GM15510 (cell line): ENCODE measurements around the gene USP21.

Source experiments
- POLR2A ChIP-seq: IDR thresholded peaks from 3 replicates; pipeline ENCODE4 v1.6.1; 2011; ENCODE audit warnings: borderline replicate concordance; ENCODE audit not compliant: insufficient read length; ENCODE audit errors: extremely low read depth

Gene USP21

DNA sequence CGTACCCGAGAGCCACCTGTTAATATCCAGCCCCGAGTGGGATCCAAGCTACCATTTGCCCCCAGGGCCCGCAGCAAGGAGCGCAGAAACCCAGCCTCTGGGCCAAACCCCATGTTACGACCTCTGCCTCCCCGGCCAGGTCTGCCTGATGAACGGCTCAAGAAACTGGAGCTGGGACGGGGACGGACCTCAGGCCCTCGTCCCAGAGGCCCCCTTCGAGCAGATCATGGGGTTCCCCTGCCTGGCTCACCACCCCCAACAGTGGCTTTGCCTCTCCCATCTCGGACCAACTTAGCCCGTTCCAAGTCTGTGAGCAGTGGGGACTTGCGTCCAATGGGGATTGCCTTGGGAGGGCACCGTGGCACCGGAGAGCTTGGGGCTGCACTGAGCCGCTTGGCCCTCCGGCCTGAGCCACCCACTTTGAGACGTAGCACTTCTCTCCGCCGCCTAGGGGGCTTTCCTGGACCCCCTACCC, 1.4 kb downstream of the USP21 start:
- no peak for TF ChIP-seq POLR2A

DNA sequence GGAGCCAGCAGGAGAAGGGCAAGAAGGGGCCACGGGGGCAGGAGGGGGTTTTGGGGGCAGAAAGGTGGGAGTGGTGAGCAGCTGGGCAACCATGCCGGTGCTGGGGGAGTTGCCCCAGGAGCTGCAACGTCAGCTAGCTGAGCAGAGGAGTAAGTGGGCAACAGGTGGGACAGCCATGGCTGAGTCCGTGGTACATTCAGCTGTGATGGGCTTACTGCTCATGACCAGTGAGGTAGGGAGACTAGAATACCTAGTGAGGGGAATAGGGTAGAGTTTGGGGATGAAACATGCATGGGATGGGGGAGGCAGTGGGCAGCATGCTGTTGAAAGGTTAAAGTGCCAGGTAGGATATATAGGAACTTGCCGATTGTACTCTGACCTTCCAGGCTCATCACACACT, 2.4 kb downstream of the USP21 start:
- TF ChIP-seq POLR2A: no peak

DNA sequence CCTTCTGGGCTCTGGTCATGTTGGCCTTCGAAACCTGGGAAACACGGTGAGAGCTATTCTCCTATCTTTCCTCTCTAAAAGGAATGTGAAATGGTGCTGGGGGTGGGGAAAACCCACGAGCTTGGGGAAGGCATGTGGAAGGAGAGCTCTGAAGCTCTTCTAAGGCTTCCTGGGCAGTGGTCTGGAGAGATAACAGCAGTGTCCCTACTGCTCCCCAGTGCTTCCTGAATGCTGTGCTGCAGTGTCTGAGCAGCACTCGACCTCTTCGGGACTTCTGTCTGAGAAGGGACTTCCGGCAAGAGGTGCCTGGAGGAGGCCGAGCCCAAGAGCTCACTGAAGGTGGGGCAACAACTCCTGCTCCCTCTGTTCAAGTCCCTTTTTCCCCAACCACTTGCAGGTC, 2.8 kb downstream of the USP21 start:
- TF ChIP-seq POLR2A: no peak

GRCh38 chr1:161162806-161163205, 3.5 kb downstream of the USP21 start:
- no peak for TF ChIP-seq POLR2A

DNA sequence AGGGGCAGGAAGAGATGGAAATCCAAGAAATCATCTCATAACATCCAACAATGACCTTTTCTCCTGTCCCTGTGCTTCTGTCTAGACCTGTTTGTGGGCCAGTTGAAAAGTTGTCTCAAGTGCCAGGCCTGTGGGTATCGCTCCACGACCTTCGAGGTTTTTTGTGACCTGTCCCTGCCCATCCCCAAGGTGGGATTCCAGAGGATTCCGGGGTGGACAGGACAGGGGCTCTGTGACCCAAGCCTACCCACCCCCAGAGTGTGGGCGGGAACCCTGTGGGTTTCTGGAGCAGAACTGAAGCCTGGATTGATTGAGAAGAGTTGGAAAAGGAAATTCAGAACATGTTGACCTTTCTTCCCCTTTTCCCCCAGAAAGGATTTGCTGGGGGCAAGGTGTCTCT, 4.5 kb downstream of the USP21 start:
- no peak for TF ChIP-seq POLR2A

DNA sequence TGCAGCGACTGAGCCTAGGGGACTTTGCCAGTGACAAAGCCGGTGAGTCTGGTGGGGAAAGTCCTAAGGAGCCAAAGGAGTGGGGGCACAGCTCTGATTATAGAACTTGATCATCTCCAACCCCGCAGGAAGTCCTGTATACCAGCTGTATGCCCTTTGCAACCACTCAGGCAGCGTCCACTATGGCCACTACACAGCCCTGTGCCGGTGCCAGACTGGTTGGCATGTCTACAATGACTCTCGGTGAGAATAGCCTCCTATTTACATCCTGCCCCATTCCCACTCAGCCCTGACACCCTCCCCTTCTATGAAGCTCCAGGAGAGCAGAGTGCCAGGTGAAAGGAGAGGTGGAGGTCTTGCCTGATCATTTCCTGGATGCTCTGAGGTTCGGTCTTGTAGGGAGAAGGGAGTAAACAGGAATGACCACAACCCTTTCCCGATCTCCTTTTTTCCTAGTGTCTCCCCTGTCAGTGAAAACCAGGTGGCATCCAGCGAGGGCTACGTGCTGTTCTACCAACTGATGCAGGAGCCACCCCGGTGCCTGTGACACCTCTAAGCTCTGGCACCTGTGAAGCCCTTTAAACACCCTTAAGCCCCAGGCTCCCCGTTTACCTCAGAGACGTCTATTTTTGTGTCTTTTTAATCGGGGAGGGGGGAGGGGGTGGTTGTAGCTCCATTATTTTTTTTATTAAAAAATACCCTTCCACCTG, 5.8 kb downstream of the USP21 start:
- TF ChIP-seq POLR2A: no peak

- TF ChIP-seq POLR2A: peak; percentile 80
These were observed 6.7 kb downstream of the USP21 start, which contains the start of gene PPOX for GRCh38 chr1:161165742-161166668. PPOX (plus strand) TSS chr1:161166426; CDS start chr1:161166848, 422 bp downstream.

- TF ChIP-seq POLR2A: no peak
These were observed 7.6 kb downstream of the USP21 start for GRCh38 chr1:161166669-161167548.

DNA sequence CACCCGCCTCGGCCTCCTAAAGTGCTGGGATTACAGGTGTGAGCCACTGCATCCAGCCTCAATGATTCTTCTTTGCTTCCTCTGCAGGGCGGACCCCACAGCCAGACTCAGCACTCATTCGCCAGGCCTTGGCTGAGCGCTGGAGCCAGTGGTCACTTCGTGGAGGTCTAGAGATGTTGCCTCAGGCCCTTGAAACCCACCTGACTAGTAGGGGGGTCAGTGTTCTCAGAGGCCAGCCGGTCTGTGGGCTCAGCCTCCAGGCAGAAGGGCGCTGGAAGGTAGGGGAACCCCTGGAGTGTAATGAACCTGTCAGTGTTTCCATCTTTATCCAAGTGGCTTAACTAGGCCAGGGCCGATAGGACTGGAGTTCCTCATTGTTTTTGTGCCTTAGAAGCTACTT, 9.6 kb downstream of the USP21 start:
- no peak for TF ChIP-seq POLR2A

DNA sequence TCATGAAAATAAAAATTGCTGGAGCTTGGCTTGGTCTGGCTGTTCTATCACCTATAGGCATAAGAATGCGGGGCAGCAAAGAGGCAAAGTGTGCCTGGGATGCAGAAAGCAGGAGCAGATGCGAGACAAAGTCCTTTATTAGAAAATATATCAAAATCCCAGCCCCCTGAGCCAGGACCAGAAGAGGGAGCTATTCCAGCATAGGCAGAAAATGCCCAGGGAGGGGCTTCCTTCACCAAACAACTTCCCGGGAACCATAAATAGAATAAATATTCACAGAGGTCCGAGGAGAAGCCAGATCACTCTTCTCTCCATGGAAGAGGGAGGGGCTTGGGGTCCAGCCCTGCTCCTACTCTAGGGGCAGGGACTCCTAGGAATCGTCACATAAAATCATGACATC, 11.9 kb downstream of the USP21 start:
- TF ChIP-seq POLR2A: no peak

DNA sequence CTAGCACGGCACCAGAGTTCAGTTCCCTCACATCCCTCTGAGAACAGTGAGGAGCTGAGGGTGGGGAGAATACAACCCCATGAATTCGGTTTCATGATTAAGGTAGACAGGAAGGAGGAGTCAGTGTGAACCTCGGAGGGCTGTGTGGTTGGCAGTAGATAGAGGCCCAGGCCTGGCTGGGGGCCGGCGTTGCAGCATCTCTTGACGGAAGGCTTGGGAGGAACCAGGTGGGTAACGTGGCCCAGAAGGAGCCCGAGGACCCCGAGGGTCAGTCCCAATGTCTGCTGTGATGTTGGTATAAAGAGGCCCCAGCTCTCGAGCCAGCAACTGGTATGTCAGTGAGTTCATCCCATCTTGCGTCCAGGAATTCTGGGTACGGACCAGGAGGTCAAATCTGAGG, 12.4 kb downstream of the USP21 start:
- TF ChIP-seq POLR2A: no peak

DNA sequence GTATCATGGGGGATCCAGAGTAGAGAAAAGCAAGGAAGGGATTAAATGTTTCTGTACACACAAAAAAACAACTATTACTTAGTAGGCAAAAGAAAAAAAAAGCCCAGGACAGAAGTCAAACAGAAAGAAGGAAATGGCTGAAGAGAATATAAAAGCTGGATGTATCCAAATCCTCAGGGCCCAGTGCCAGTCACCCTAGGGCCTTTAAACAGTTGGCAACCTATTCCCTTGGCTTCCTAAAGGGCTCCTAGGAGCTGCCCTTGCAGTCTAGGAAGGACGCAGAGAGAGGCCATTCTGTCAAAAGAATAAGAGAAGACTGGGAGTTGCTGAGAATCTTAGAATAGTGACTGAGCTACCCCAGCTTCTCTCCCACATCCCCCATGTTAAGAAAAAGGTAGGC, 13.0 kb downstream of the USP21 start:
- no peak for TF ChIP-seq POLR2A

DNA sequence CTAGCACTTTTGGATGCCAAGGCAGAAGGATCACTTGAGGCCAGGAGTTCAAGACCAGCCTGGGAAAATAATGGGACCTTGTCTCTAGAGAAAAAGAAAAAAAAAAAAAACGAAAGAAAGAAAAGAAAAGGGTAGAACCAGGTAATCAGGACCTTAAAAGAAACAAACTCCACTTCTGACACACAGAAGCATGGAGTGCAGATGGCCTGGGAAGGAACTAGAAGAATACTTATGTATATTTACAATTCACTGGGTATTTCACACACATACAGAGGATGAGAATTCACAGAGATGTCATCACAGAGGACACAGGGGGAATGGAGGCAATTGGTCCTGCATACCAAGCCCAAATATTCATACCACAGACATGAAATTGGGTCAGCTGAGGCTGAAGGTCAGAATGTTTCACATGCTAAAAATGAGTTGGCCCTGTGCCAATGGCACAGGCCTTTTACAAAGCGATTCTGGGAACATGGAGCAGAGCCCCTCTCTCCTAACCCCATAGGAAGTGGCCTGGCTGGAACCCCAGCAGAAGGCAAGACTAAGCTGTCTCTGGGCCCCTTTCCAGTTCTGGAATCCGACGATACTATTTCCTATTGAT, 13.6 kb downstream of the USP21 start:
- TF ChIP-seq POLR2A: no peak

GRCh38 chr1:161173711-161174110, 14.4 kb downstream of the USP21 start:
- no peak for TF ChIP-seq POLR2A

- no peak for TF ChIP-seq POLR2A
These were observed 15.6 kb downstream of the USP21 start for GRCh38 chr1:161174911-161175310.

- TF ChIP-seq POLR2A: no peak
These were observed 16.6 kb downstream of the USP21 start for GRCh38 chr1:161175771-161176453.
